ENCODE data around the gene KRT40.

Gene KRT40

DNA sequence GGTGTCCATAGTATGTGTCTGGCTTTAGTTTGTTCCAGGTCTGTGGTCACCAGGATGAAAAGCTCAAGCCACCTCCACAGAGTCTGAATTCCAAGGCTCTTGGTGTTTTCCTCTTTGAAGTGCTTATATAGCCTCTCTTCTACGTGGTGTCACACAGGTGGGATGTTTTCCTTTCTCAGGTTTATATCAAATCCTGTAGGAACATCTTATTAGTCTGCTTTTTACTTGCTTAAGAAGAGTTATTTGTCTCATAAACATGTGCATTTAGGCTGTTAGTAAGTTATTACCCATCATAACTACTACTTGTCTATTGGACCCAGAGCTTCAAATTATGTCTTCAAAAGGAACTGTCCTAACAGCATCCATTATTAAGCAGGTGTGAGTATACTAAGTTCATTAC lies 17.3 kb downstream of the KRT40 start, which contains the start of gene KRT39:
TSS of gene KRT39 (minus strand) at position 101 of the 400 bp plus-strand sequence. CDS start at position 9, 92 bp downstream.
- no peaks in the 10 kb centered on the region for H3K4me1 ChIP-seq (ENCODE audit: control insufficient read depth, low read depth, low read length)
- no peaks in the 10 kb centered on the region for H3K36me3 ChIP-seq (ENCODE audit: control insufficient read depth, low read depth, low read length)
- H3K27me3 ChIP-seq (ENCODE audit: control insufficient read depth, insufficient read depth, low read length): no peaks in the 10 kb centered on the region
- H3K27ac ChIP-seq (ENCODE audit: low read length): no peak within 1 kb of the TSS
- H3K4me3 ChIP-seq (ENCODE audit: low read length): no peak within 1 kb of the TSS
- no peak within 1 kb of the TSS for H3K9ac ChIP-seq (ENCODE audit: low read length)
- no peaks in the 10 kb centered on the region for H3K9me3 ChIP-seq (ENCODE audit: control insufficient read depth, low read depth, low read length)

DNA sequence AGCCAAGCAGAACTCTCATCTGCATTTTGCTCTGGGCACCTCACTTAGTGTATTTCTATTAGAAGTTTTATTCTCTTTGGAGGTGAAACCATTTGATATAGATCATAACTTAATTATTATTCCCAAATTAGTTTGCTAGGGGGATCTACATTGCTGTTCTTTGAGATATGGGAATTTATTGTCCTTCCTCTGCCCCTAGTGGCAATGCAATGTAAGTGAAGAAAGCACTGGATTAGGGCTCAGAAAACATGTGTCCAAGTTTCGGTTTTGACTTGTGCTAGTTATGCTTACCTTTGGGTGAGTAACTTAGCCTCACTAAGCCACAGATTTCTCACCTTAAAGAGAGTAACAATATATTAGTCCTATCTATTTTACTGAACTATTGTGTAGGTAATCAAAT lies 20.3 kb downstream of the KRT40 start:
- H3K27me3 ChIP-seq (ENCODE audit: control insufficient read depth, insufficient read depth, low read length): no peaks in the 10 kb centered on the region
- no peak overlapping the region for H3K4me3 ChIP-seq (ENCODE audit: low read length)
- H3K9me3 ChIP-seq (ENCODE audit: control insufficient read depth, low read depth, low read length): no peaks in the 10 kb centered on the region
- no peaks in the 10 kb centered on the region for H3K4me1 ChIP-seq (ENCODE audit: control insufficient read depth, low read depth, low read length)
- no peak overlapping the region for H3K27ac ChIP-seq (ENCODE audit: low read length)
- no peaks in the 10 kb centered on the region for H3K36me3 ChIP-seq (ENCODE audit: control insufficient read depth, low read depth, low read length)
- no peak overlapping the region for H3K9ac ChIP-seq (ENCODE audit: low read length)

DNA sequence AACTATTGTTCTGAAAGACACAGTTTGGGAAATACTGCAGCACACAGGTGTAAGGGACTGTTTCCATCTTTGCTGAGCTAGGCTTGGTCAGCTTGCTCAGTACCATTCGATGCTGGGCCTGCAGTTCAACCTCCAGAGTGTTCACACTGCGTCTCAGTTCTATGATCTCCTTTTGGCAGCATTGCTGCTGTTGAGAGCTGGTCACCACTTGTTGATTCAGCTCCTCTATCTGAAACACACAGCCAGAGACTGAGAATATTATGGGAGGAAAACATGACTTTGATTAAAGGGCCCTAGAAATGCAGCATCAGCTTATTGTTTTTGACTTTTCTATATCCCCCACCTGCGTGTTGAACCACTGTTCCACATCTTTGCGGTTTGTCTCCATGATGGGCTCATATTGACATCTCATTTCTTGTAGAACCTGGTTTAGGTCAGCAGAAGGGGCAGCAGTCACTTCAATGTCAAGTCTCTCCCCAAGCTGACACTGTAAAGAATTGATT lies 22.0 kb downstream of the KRT40 start:
- Histone ChIP-seq H3K36me3 (ENCODE audit: control insufficient read depth, low read depth, low read length) (no peaks in the 10 kb centered on the region), H3K4me1 (ENCODE audit: control insufficient read depth, low read depth, low read length) (peaks cover 13% of the 10 kb centered on the region), H3K27ac (ENCODE audit: low read length) (no peak overlapping the region)

DNA sequence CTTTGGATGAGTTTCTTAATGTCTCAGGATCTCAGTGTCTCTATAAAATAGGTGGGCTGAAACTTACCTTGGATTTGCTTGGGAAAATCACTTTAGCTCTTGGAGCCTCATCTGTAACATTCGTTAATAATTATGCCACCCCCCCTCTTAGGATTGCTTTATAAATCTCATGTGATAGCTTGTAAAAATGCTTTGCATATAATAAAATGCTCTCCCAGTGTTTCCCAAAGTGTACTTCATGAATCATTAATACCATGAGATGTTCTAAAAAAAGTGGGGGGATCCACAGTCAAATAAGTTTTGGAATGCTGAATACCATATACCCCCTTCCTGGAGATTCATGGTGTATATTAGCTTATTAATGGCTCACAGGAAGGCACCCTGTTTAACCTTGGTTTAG lies 22.5 kb downstream of the KRT40 start:
- Histone ChIP-seq H3K9ac (ENCODE audit: low read length) (no peak overlapping the region), H3K4me1 (ENCODE audit: control insufficient read depth, low read depth, low read length) (peaks cover 13% of the 10 kb centered on the region), H3K9me3 (ENCODE audit: control insufficient read depth, low read depth, low read length) (no peaks in the 10 kb centered on the region), H3K27ac (ENCODE audit: low read length) (no peak overlapping the region), H3K36me3 (ENCODE audit: control insufficient read depth, low read depth, low read length) (no peaks in the 10 kb centered on the region), H3K4me3 (ENCODE audit: low read length) (no peak overlapping the region), H3K27me3 (ENCODE audit: control insufficient read depth, insufficient read depth, low read length) (no peaks in the 10 kb centered on the region)

More for the DNA sequence above, 22.0 kb downstream of the KRT40 start:
- H3K9ac ChIP-seq (ENCODE audit: low read length): no peak overlapping the region
- H3K27me3 ChIP-seq (ENCODE audit: control insufficient read depth, insufficient read depth, low read length): no peaks in the 10 kb centered on the region
- H3K4me3 ChIP-seq (ENCODE audit: low read length): no peak overlapping the region
- H3K9me3 ChIP-seq (ENCODE audit: control insufficient read depth, low read depth, low read length): no peaks in the 10 kb centered on the region

DNA sequence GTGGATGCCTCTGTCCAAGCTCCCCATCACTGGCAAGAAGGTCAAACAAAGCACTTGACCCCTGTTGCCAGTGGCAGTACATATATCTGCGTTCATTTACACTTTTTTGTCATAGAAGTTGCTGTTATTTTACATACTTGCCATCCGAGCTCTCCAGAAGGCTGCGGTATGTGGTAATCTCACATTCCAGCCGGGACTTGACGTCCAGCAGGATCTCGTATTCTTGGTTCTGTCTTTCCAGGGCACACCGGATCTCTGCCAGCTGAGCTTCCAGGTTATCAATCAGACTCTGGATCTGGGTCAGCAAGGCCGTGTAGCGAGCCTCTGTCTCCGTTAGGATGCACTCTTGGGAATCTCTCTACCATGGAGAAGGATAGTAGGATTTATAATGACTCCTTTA lies 24.0 kb downstream of the KRT40 start:
- H3K4me3 ChIP-seq (ENCODE audit: low read length): no peak overlapping the region
- no peaks in the 10 kb centered on the region for H3K27me3 ChIP-seq (ENCODE audit: control insufficient read depth, insufficient read depth, low read length)
- H3K9ac ChIP-seq (ENCODE audit: low read length): no peak overlapping the region
- H3K27ac ChIP-seq (ENCODE audit: low read length): no peak overlapping the region
- H3K4me1 ChIP-seq (ENCODE audit: control insufficient read depth, low read depth, low read length): peaks cover 13% of the 10 kb centered on the region
- no peaks in the 10 kb centered on the region for H3K9me3 ChIP-seq (ENCODE audit: control insufficient read depth, low read depth, low read length)
- H3K36me3 ChIP-seq (ENCODE audit: control insufficient read depth, low read depth, low read length): no peaks in the 10 kb centered on the region

DNA sequence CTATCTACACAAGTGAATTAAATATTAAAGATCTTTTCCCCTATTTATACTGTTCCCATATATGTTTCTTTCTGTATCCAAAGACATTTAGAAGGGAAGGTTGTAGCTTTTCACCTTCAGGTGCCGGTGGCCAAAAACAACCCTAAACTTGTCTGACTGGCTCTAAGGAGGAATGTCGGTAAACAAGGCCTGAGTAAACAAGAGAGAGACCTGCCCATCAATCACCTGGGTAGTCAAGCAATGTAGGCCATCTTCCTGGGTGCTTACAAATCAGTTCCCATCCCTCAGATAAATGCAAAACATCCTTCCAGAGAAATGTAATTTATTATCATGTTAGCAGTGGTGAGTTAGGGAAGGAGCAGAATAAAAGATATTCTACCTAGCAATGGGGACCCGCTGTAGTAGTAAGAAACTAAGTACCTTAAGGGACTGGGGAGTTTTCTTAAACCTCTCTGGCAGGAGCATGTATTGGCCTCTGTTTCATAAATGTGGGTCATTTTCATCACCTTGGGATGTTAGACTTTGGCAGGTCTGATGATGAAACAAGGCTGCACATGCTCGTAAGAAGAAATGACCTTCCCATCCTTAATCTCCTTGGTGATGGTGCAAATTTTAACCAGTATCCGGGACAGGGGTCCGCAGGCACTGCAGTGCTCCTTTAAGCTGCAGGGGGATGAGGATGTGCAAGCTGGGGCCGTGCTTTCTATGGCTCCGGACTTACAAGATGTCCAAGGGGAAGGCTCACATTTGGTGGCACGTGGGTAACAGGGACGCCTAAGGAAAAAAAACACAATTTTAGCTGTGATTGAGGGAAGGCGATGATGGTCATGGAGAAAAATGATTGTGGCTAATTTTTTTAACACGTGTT lies 25.8 kb downstream of the KRT40 start:
- H3K27ac ChIP-seq (ENCODE audit: low read length): no peak overlapping the region
- no peak overlapping the region for H3K9ac ChIP-seq (ENCODE audit: low read length)
- peaks cover 13% of the 10 kb centered on the region for H3K4me1 ChIP-seq (ENCODE audit: control insufficient read depth, low read depth, low read length)
- no peaks in the 10 kb centered on the region for H3K27me3 ChIP-seq (ENCODE audit: control insufficient read depth, insufficient read depth, low read length)
- no peaks in the 10 kb centered on the region for H3K36me3 ChIP-seq (ENCODE audit: control insufficient read depth, low read depth, low read length)
- no peak overlapping the region for H3K4me3 ChIP-seq (ENCODE audit: low read length)
- no peaks in the 10 kb centered on the region for H3K9me3 ChIP-seq (ENCODE audit: control insufficient read depth, low read depth, low read length)

DNA sequence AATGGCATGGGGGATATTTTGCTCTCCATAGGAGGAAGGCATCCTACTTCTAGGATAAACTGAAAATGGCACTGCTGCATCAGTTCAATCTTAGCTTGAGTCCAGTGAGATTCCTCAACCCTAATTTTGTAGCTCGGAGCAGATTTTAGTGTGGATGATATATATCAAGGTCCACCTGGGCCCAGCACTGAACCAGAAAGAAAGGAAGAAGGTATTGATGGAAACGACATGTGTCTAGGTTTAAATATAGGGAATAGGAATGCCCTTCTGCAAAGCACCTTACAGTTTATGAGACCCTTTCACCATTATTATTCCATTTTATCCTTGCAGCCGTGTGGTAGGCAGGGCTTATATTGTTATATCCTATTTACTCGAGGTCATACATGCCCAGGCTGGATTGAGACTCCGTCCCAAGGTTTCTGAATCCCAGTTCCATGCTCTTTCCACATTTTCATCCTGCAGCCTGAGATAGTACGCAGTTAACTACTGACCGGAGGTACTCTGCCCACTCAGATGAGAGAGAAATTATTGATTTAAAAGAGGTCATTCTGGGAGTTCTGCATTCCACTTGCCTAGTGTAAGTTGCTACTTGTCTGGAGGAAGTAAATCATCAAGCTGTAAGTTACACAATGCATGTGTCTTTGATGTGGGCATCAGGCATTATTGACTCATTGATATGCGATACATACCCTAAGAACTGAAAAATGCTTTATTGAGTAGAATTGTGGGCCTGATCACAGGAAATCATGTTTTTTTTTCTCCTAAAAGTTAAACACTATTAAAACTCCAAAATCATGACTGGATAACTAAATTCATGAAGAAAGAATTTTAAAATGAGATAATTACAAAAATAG lies 27.5 kb downstream of the KRT40 start:
- H3K36me3 ChIP-seq (ENCODE audit: control insufficient read depth, low read depth, low read length): no peaks in the 10 kb centered on the region
- no peak overlapping the region for H3K27ac ChIP-seq (ENCODE audit: low read length)
- no peaks in the 10 kb centered on the region for H3K9me3 ChIP-seq (ENCODE audit: control insufficient read depth, low read depth, low read length)
- peaks cover 13% of the 10 kb centered on the region for H3K4me1 ChIP-seq (ENCODE audit: control insufficient read depth, low read depth, low read length)
- H3K27me3 ChIP-seq (ENCODE audit: control insufficient read depth, insufficient read depth, low read length): no peaks in the 10 kb centered on the region
- H3K9ac ChIP-seq (ENCODE audit: low read length): no peak overlapping the region
- H3K4me3 ChIP-seq (ENCODE audit: low read length): no peak overlapping the region

DNA sequence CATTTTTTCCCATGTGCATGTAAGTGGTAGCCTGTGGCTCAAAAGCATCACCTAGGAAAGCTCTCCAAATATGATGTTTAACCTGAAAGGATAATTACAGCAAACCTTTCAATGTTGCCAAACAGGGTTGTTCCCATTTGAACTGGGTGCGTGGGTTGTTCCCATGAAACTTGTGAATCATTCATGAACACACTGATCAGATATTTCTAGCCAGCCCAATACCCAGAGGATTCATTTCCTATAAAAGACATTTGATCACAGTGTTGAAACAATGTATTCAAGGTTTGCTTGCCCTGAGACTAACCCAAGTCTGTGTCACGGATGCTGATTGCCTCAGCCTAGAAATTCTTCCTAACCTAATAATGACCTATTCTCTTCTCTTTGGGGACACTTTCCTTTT lies 30.2 kb downstream of the KRT40 start:
- Histone ChIP-seq H3K36me3 (ENCODE audit: control insufficient read depth, low read depth, low read length) (no peaks in the 10 kb centered on the region), H3K4me3 (ENCODE audit: low read length) (no peak overlapping the region), H3K27ac (ENCODE audit: low read length) (no peak overlapping the region), H3K9ac (ENCODE audit: low read length) (no peak overlapping the region), H3K27me3 (ENCODE audit: control insufficient read depth, insufficient read depth, low read length) (no peaks in the 10 kb centered on the region), H3K4me1 (ENCODE audit: control insufficient read depth, low read depth, low read length) (peaks cover 13% of the 10 kb centered on the region), H3K9me3 (ENCODE audit: control insufficient read depth, low read depth, low read length) (no peaks in the 10 kb centered on the region)

DNA sequence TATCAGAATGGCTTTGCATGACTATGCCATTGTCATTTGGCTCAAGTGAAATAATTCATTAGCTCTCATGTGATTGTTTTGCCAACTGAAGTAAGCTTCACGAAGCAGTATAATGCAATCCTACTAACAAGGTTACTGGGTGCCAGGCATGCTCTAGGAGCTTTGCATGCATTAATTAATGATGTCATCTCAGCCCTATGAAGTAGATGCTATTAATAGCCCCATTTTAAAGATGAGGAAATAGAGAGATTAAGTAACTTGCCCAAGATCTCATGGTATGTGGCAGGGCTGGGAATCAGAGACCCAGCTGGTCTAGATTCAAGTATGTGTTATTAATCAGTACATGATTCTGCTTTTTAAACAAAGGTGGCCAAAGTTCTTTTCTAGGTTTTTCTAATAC lies 31.5 kb downstream of the KRT40 start:
- no peaks in the 10 kb centered on the region for H3K36me3 ChIP-seq (ENCODE audit: control insufficient read depth, low read depth, low read length)
- H3K4me1 ChIP-seq (ENCODE audit: control insufficient read depth, low read depth, low read length): peaks cover 5% of the 10 kb centered on the region
- no peaks in the 10 kb centered on the region for H3K27me3 ChIP-seq (ENCODE audit: control insufficient read depth, insufficient read depth, low read length)
- no peak overlapping the region for H3K4me3 ChIP-seq (ENCODE audit: low read length)
- no peak overlapping the region for H3K9ac ChIP-seq (ENCODE audit: low read length)
- H3K27ac ChIP-seq (ENCODE audit: low read length): no peak overlapping the region
- H3K9me3 ChIP-seq (ENCODE audit: control insufficient read depth, low read depth, low read length): no peaks in the 10 kb centered on the region

DNA sequence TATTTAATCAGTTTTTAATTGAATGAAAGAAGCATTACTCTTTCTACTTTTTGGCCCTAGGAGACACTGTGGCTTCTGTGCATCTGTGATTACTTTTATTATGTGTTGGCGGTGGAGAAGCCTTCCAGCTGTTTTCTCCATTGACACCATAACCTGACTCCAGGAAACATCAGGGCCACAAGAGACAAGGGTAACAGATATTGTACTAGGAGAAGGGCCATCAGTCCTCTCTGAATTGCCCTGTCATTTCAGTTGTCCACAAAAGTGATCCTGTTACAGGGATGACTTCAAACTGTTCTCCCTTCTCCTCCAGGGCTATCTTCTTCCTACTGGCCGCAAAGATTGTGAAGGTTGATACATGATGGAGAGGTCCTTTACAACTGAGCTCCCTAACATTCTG lies 32.0 kb downstream of the KRT40 start:
- Histone ChIP-seq H3K4me3 (ENCODE audit: low read length) (no peak overlapping the region), H3K4me1 (ENCODE audit: control insufficient read depth, low read depth, low read length) (peaks cover under 1% of the 10 kb centered on the region), H3K9ac (ENCODE audit: low read length) (no peak overlapping the region), H3K27ac (ENCODE audit: low read length) (no peak overlapping the region), H3K36me3 (ENCODE audit: control insufficient read depth, low read depth, low read length) (no peaks in the 10 kb centered on the region), H3K27me3 (ENCODE audit: control insufficient read depth, insufficient read depth, low read length) (no peaks in the 10 kb centered on the region), H3K9me3 (ENCODE audit: control insufficient read depth, low read depth, low read length) (no peaks in the 10 kb centered on the region)

DNA sequence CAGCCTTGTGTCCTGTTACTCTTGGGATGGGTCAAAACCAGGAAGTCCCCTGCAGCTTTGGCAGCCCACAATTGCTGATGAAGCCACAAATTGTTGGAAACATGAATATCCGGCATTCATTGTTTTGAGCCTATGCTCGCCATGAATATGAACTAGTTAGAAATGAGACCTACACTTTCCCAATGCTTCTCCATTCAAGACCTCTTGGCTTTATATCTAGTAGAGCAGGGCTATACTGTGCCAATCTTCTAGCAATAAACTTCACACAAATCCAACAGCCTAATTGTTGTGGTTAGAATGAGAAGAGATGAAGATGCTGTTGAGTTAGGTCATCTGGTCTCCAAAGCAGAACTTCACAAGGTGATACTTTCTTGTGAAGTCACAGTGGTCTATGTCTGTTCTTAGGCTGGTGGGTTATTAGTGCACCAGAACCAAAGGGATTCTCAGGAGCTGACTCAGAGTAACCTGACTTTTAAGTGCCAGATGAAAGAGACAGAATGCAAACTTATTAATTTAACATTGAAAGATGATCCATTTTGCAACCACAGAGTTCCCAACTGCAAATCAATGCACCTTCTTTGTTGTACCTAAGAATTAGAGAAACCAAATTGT lies 33.0 kb downstream of the KRT40 start:
- no peak overlapping the region for H3K4me3 ChIP-seq (ENCODE audit: low read length)
- H3K27me3 ChIP-seq (ENCODE audit: control insufficient read depth, insufficient read depth, low read length): no peaks in the 10 kb centered on the region
- no peaks in the 10 kb centered on the region for H3K9me3 ChIP-seq (ENCODE audit: control insufficient read depth, low read depth, low read length)
- H3K9ac ChIP-seq (ENCODE audit: low read length): no peak overlapping the region
- no peaks in the 10 kb centered on the region for H3K4me1 ChIP-seq (ENCODE audit: control insufficient read depth, low read depth, low read length)
- no peaks in the 10 kb centered on the region for H3K36me3 ChIP-seq (ENCODE audit: control insufficient read depth, low read depth, low read length)
- no peak overlapping the region for H3K27ac ChIP-seq (ENCODE audit: low read length)
